ENCODE measurements around the gene RAPGEF4. TPM values are rescaled to one million over a fixed set of nuclear protein-coding genes. Genes with fewer than 3 reads are reported as not detected.

RAPGEF4 gene
- total and polyA plus RNA-seq, 2 of the 13 experiments (the other 11 are each of a cell fraction or from before 2014, with no cell fraction given) = 0.78 to 0.91 TPM

DNA sequence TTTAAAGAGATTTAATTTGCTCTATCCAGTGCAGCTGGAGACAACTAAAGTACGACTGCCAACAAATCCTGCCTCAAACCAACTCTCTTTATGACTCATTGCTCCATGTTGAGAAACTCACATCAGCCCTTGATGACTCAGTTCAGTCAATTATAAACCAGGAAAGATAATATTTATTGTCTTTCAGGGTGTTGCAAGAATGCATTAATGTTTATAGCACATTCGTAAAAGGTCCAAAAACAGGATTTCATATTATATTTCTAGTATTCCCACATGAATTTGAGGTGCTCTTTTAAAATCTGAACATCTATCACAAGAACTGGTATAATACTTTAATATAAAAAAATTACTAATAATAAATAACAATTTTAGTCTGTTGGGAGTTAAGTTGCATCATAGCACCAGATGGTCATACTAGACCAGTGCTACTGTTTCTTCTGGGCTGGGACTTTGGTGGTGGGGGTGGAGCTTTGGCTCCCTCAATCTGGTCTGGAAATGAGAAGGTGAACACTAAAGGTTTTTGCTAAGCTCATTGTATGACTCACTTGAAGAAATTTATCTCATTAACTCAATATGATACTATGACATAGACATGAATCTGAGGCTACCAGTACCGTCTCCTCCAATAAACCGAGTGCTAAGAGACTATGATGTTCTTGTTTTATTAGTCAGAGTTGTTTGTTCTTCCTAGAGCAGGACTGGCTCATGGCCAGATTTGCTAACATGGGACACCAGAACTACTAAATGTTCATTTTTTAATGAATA, 313.4 kb downstream of the RAPGEF4 start (continued):
- TF ChIP-seq, protein P1, sequence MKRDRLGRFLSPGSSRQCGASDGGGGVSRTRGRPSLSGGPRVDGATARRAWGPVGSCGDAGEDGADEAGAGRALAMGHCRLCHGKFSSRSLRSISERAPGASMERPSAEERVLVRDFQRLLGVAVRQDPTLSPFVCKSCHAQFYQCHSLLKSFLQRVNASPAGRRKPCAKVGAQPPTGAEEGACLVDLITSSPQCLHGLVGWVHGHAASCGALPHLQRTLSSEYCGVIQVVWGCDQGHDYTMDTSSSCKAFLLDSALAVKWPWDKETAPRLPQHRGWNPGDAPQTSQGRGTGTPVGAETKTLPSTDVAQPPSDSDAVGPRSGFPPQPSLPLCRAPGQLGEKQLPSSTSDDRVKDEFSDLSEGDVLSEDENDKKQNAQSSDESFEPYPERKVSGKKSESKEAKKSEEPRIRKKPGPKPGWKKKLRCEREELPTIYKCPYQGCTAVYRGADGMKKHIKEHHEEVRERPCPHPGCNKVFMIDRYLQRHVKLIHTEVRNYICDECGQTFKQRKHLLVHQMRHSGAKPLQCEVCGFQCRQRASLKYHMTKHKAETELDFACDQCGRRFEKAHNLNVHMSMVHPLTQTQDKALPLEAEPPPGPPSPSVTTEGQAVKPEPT (CRISPR knock-in tag; IDR thresholded peaks at IDR 0.05; ENCODE audit: low read depth) = no peak
- TF ChIP-seq NFRKB (IDR thresholded peaks at IDR 0.05) (no peak), PHF21A (CRISPR knock-in tag; IDR thresholded peaks at IDR 0.05) (no peak), RFXAP (CRISPR knock-in tag; IDR thresholded peaks at IDR 0.05; ENCODE audit: borderline replicate concordance) (no peak), SALL2 (CRISPR knock-in tag; IDR thresholded peaks at IDR 0.05) (no peak), ZNF792 (CRISPR knock-in tag; IDR thresholded peaks at IDR 0.05) (no peak), KDM4B (CRISPR knock-in tag; IDR thresholded peaks at IDR 0.05) (no peak), U2AF1 (optimal IDR thresholded peaks at IDR 0.05; ENCODE audit: low read depth, low read length) (no peak), TEAD3 (CRISPR knock-in tag; optimal IDR thresholded peaks at IDR 0.05; ENCODE audit: borderline replicate concordance) (no peak), CREM (IDR thresholded peaks at IDR 0.05) (peak; percentile 53; the same call in 1 of the 2 replicates), CREM (CRISPR knock-in tag; IDR thresholded peaks at IDR 0.05) (no peak), ZNF891 (CRISPR knock-in tag; IDR thresholded peaks at IDR 0.05) (no peak), ONECUT2 (CRISPR knock-in tag; IDR thresholded peaks at IDR 0.05) (no peak), TAF15 (IDR thresholded peaks at IDR 0.05; ENCODE audit: low read depth, low read length, poor library complexity, severe bottlenecking) (no peak), FOXK1 (CRISPR knock-in tag; IDR thresholded peaks at IDR 0.05; ENCODE audit: borderline replicate concordance, low read depth) (0 out of 2 replicates have a peak, but pooled peaks have one; percentile 46), ZNF354B (CRISPR knock-in tag; IDR thresholded peaks at IDR 0.05) (no peak), PRMT3 (CRISPR knock-in tag; IDR thresholded peaks at IDR 0.05; ENCODE audit: borderline replicate concordance, low read depth) (no peak), ZSCAN31 (CRISPR knock-in tag; IDR thresholded peaks at IDR 0.05; ENCODE audit: low read depth) (no peak)
- TF ChIP-seq, protein P2, sequence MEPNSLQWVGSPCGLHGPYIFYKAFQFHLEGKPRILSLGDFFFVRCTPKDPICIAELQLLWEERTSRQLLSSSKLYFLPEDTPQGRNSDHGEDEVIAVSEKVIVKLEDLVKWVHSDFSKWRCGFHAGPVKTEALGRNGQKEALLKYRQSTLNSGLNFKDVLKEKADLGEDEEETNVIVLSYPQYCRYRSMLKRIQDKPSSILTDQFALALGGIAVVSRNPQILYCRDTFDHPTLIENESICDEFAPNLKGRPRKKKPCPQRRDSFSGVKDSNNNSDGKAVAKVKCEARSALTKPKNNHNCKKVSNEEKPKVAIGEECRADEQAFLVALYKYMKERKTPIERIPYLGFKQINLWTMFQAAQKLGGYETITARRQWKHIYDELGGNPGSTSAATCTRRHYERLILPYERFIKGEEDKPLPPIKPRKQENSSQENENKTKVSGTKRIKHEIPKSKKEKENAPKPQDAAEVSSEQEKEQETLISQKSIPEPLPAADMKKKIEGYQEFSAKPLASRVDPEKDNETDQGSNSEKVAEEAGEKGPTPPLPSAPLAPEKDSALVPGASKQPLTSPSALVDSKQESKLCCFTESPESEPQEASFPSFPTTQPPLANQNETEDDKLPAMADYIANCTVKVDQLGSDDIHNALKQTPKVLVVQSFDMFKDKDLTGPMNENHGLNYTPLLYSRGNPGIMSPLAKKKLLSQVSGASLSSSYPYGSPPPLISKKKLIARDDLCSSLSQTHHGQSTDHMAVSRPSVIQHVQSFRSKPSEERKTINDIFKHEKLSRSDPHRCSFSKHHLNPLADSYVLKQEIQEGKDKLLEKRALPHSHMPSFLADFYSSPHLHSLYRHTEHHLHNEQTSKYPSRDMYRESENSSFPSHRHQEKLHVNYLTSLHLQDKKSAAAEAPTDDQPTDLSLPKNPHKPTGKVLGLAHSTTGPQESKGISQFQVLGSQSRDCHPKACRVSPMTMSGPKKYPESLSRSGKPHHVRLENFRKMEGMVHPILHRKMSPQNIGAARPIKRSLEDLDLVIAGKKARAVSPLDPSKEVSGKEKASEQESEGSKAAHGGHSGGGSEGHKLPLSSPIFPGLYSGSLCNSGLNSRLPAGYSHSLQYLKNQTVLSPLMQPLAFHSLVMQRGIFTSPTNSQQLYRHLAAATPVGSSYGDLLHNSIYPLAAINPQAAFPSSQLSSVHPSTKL (CRISPR knock-in tag; IDR thresholded peaks at IDR 0.05) = peak; percentile 89
- TF ChIP-seq, protein P3, sequence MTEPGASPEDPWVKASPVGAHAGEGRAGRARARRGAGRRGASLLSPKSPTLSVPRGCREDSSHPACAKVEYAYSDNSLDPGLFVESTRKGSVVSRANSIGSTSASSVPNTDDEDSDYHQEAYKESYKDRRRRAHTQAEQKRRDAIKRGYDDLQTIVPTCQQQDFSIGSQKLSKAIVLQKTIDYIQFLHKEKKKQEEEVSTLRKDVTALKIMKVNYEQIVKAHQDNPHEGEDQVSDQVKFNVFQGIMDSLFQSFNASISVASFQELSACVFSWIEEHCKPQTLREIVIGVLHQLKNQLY (CRISPR knock-in tag; IDR thresholded peaks at IDR 0.05) = no peak
- TF ChIP-seq, protein P4, sequence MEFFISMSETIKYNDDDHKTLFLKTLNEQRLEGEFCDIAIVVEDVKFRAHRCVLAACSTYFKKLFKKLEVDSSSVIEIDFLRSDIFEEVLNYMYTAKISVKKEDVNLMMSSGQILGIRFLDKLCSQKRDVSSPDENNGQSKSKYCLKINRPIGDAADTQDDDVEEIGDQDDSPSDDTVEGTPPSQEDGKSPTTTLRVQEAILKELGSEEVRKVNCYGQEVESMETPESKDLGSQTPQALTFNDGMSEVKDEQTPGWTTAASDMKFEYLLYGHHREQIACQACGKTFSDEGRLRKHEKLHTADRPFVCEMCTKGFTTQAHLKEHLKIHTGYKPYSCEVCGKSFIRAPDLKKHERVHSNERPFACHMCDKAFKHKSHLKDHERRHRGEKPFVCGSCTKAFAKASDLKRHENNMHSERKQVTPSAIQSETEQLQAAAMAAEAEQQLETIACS (CRISPR knock-in tag; IDR thresholded peaks at IDR 0.05) = no peak
- TF ChIP-seq, protein P5, sequence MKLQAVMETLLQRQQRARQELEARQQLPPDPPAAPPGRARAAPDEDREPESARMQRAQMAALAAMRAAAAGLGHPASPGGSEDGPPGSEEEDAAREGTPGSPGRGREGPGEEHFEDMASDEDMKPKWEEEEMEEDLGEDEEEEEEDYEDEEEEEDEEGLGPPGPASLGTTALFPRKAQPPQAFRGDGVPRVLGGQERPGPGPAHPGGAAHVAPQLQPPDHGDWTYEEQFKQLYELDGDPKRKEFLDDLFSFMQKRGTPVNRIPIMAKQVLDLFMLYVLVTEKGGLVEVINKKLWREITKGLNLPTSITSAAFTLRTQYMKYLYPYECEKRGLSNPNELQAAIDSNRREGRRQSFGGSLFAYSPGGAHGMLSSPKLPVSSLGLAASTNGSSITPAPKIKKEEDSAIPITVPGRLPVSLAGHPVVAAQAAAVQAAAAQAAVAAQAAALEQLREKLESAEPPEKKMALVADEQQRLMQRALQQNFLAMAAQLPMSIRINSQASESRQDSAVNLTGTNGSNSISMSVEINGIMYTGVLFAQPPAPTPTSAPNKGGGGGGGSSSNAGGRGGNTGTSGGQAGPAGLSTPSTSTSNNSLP (IDR thresholded peaks at IDR 0.05; ENCODE audit: low read depth, low read length) = peak; percentile 97

Measured in HepG2 (cell line).